Activated naive CD8-positive, alpha-beta T cell treated with anti-CD3 and anti-CD28 coated beads for 36 hours (primary cell): ENCODE results near the gene PACSIN2. TPM values are rescaled to one million over a fixed set of nuclear protein-coding genes. Genes with fewer than 3 reads are reported as not detected.

Experiments used
- total RNA-seq, 2 experiments: library from RNA; stranded (reverse); gene quantifications; one replicate each; pipeline ENCODE4 v1.2.3, GENCODE V29; 2021

The PACSIN2 gene
- total RNA-seq, 2 experiments from 2014 or later: 30.2 to 34.6 TPM

Other genes with a start within 250 kb of the PACSIN2 start
- gene ARFGAP3, start 157.9 kb downstream of the PACSIN2 start, total RNA-seq: 10 to 100 TPM; 27.2 to 29.1 TPM
- gene TTLL1, start 74.2 kb upstream of the PACSIN2 start, total RNA-seq: 1 to 10 TPM; 3.9 to 4.2 TPM
- 1 to 10 TPM; 2.2 to 3.3 TPM for gene BIK, start 95.6 kb upstream of the PACSIN2 start, total RNA-seq
- 10 to 100 TPM; 28.0 to 29.1 TPM for gene MCAT, start 128.2 kb upstream of the PACSIN2 start, total RNA-seq
- 100 to 1,000 TPM; 101 to 115 TPM for gene TSPO, start 136.4 kb upstream of the PACSIN2 start, total RNA-seq
- 100 to 1,000 TPM; 104 to 106 TPM for gene TTLL12, start 172.0 kb upstream of the PACSIN2 start, total RNA-seq